Panc1 (cell line): ENCODE results near the gene ATP6V1C2. TPM values are rescaled to one million over a fixed set of nuclear protein-coding genes. Genes with fewer than 3 reads are reported as not detected.

Source experiments
- ATAC-seq: fragments of 200-7000 bp; cut with Tn5 transposase; 2 replicates; pipeline ENCODE4 v1.9.1; 2020; ENCODE audit warnings: mild to moderate bottlenecking, moderate library complexity
- BruUV-seq: library from RNA; stranded (reverse); fragments of 400-500 nt; replicated peaks from 2 replicates; lab custom pipeline; 2021; lab: Mats Ljungman, UMichigan
- CTCF ChIA-PET: fragments of 300-600 bp; sonication (Branson Sonifier 250); formaldehyde crosslinking; loops from one replicate; lab custom pipeline; 2022; ENCODE audit warnings: antibody characterized with exemption; lab: Charles Lee
- POLR2A ChIA-PET: fragments of 300-600 bp; sonication (Branson Sonifier 250); formaldehyde crosslinking; loops from one replicate; lab custom pipeline; 2022; ENCODE audit warnings: antibody characterized with exemption; lab: Charles Lee
- DNase-seq: peaks from one replicate; pipeline ENCODE4 v3.0.0-alpha.2; 2010; ENCODE audit warnings: low read depth, low spot score
- H3K27ac ChIP-seq: 2 replicates; pipeline ENCODE4 v1.5.1; 2011; ENCODE audit warnings: mild to moderate bottlenecking, low read length, inconsistent platforms
- H3K27me3 ChIP-seq: fragments of 200-500 bp; sonication (Bioruptor generic); 2 replicates; pipeline ENCODE4 v1.6.0; 2014; ENCODE audit warnings: low read length, inconsistent platforms; ENCODE audit not compliant: control insufficient read depth, insufficient read depth
- H3K36me3 ChIP-seq: fragments of 200-500 bp; sonication (Bioruptor generic); 2 replicates; pipeline ENCODE4 v1.5.1; 2014; ENCODE audit warnings: inconsistent platforms, mild to moderate bottlenecking, low read length, moderate library complexity; ENCODE audit not compliant: control insufficient read depth, insufficient read depth
- H3K4me1 ChIP-seq: 2 replicates; pipeline ENCODE4 v1.5.1; 2011; ENCODE audit warnings: inconsistent platforms, mild to moderate bottlenecking, low read length, moderate library complexity; ENCODE audit not compliant: control insufficient read depth, insufficient read depth
- H3K4me3 ChIP-seq, 2 experiments: 2 replicates each; pipeline ENCODE4 v1.5.1; 2011 to 2012; ENCODE audit warnings: low read depth in 2 of 2, low read length in 2 of 2, mild to moderate bottlenecking in 2 of 2, inconsistent platforms in 1 of 2, moderate library complexity in 1 of 2
- H3K9me3 ChIP-seq: fragments of 200-500 bp; sonication (Bioruptor generic); 2 replicates; pipeline ENCODE4 v1.5.1; 2014; ENCODE audit warnings: low read depth, mild to moderate bottlenecking, inconsistent platforms, low read length, moderate library complexity; ENCODE audit not compliant: control insufficient read depth, insufficient read depth
- CTCF ChIP-seq: fragments of 450-650 bp; IDR thresholded peaks from 2 replicates; pipeline ENCODE4 v1.5.1; 2017; ENCODE audit warnings: mild to moderate bottlenecking
- POLR2AphosphoS5 ChIP-seq: IDR thresholded peaks from 2 replicates; pipeline ENCODE4 v1.6.1; 2012; ENCODE audit warnings: mild to moderate bottlenecking, low read depth, low read length, moderate library complexity
- REST ChIP-seq, 2 experiments: IDR thresholded peaks; 2 replicates each; pipeline ENCODE4 v1.6.1; 2011 to 2012; ENCODE audit warnings: low read depth in 2 of 2, control low read depth in 1 of 2, low read length in 1 of 2, mild to moderate bottlenecking in 1 of 2, moderate library complexity in 1 of 2; ENCODE audit not compliant: insufficient read depth in 1 of 2
- SIN3A ChIP-seq: IDR thresholded peaks from 2 replicates; pipeline ENCODE4 v1.6.1; 2012; ENCODE audit warnings: low read depth, mild to moderate bottlenecking, low read length, moderate library complexity, borderline replicate concordance; ENCODE audit not compliant: insufficient read depth
- TCF7L2 ChIP-seq: IDR thresholded peaks from 2 replicates; pipeline ENCODE4 v1.6.1; 2011; ENCODE audit warnings: mild to moderate bottlenecking, low read depth, low read length, inconsistent platforms
- in situ Hi-C: cut with HindIII; loops from 2 replicates; pipeline ENCODE4 v1.10.0; 2016; ENCODE audit warnings: low sequenced_read_pairs, low pct_unique_long_range_greater_than_20kb
- intact Hi-C: fragments of 100-400 bp; cut with micrococcal nuclease; formaldehyde crosslinking; loops from one replicate; pipeline ENCODE4 v1.10.0; 2022; ENCODE audit not compliant: unreplicated experiment
- total RNA-seq: library from RNA; stranded (reverse); gene quantifications from one replicate; pipeline ENCODE4 v1.2.1, GENCODE V29; 2021; ENCODE audit not compliant: unreplicated experiment

Gene ATP6V1C2
- total RNA-seq, 1 experiment from 2014 or later = 0.54 TPM

GRCh38 chr2:10771786-10772185 is 50.4 kb downstream of the ATP6V1C2 start:
- in situ Hi-C loops = no loop called here
- TF ChIP-seq POLR2AphosphoS5 (no peak), REST (IDR thresholded peaks at IDR 0.05; ENCODE audit: insufficient read depth in 1 of 2, low read depth in 2 of 2, low read length in 1 of 2) (no peak), TCF7L2 (no peak), SIN3A (no peak), CTCF (no peak)
- CTCF ChIA-PET = no interaction called here

GRCh38 chr2:10772201-10772867 is 50.9 kb downstream of the ATP6V1C2 start:
- DNase-seq (no peak), ATAC-seq (no peak)
- Histone ChIP-seq H3K36me3 (no peaks in the 10 kb centered on the region), H3K4me1 (no peaks in the 10 kb centered on the region), H3K9me3 (no peaks in the 10 kb centered on the region), H3K27ac (no peak overlapping the region), H3K27me3 (no peaks in the 10 kb centered on the region), H3K4me3 (no peak overlapping the region)
- ChIA-PET CTCF (no interaction called here), POLR2A (no interaction called here)
- in situ Hi-C loops = no loop called here
- no TSS peak for BruUV-seq
- no peak for TF ChIP-seq TCF7L2
- TF ChIP-seq REST (IDR thresholded peaks at IDR 0.05; ENCODE audit: insufficient read depth in 1 of 2, low read depth in 2 of 2, low read length in 1 of 2) = no peak
- no peak for TF ChIP-seq POLR2AphosphoS5
- TF ChIP-seq SIN3A = no peak
- no peak for TF ChIP-seq CTCF
- intact Hi-C loops = no loop called here

More at GRCh38 chr2:10771786-10772185, 50.4 kb downstream of the ATP6V1C2 start:
- BruUV-seq = no TSS peak
- Histone ChIP-seq H3K27ac (no peak overlapping the region), H3K27me3 (no peaks in the 10 kb centered on the region), H3K4me1 (no peaks in the 10 kb centered on the region), H3K4me3 (no peak overlapping the region), H3K36me3 (no peaks in the 10 kb centered on the region), H3K9me3 (no peaks in the 10 kb centered on the region)
- intact Hi-C loops = no loop called here
- DNase-seq = no peak
- no peak for ATAC-seq
- POLR2A ChIA-PET = no interaction called here
